Measurements from ENCODE around the gene AHRR. TPM values are rescaled to one million over a fixed set of nuclear protein-coding genes. Genes with fewer than 3 reads are reported as not detected.

Gene AHRR
- total RNA-seq, 1 donor from 2014 or later, result 10.5 TPM

DNA sequence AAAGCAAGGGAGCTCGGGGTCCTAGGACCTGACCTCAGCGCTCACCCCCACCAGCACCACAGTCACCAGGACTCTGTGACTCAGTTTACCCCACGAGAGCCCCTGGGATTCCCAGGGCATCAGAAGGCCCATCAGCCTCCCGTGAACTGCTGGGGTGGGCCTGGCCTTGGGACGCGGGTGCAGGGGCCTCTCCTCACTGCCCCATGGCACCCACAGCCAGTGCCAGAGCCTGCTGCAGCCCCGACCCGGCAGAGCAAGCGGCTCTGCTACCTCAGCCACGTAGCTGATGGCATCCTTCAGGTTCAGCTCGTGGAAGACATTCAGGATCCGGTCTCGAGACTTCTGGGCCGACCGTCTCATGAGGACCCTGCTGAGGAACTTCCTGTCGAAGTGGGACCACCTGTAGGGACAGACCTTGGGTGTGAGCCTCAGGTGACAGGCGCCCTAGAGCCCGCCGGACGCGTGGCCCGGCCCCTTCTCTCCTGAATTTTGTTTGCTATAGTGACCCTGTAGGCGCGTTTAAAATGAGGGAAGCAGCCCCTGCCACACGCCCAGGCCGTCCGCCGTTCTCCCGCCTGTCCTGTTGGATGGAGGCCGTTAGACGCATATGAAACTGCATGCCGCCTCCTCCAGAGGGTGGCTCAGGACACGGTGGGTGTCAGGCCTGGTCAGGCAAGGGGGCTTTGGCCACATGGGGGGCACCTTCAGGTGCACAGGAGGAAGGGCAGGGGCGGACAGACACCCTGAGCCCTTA is 158.2 kb downstream of the AHRR start:
- FAIRE-seq (no peak), DNase-seq (ENCODE audit: low read depth) (no peak)
- no peaks in the 10 kb centered on the region for H3K4me1 ChIP-seq (ENCODE audit: insufficient read depth, low read length)
- TF ChIP-seq, protein P1, sequence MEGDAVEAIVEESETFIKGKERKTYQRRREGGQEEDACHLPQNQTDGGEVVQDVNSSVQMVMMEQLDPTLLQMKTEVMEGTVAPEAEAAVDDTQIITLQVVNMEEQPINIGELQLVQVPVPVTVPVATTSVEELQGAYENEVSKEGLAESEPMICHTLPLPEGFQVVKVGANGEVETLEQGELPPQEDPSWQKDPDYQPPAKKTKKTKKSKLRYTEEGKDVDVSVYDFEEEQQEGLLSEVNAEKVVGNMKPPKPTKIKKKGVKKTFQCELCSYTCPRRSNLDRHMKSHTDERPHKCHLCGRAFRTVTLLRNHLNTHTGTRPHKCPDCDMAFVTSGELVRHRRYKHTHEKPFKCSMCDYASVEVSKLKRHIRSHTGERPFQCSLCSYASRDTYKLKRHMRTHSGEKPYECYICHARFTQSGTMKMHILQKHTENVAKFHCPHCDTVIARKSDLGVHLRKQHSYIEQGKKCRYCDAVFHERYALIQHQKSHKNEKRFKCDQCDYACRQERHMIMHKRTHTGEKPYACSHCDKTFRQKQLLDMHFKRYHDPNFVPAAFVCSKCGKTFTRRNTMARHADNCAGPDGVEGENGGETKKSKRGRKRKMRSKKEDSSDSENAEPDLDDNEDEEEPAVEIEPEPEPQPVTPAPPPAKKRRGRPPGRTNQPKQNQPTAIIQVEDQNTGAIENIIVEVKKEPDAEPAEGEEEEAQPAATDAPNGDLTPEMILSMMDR (IDR thresholded peaks at IDR 0.05; ENCODE audit: insufficient read depth, low read depth, low read length), result no peak
- no peak for TF ChIP-seq EZH2 (IDR thresholded peaks at IDR 0.05; ENCODE audit: insufficient read depth, low read length)
- Mint-ChIP-seq H3K27me3 (ENCODE audit: low read depth, unreplicated experiment) (peaks cover 12% of the 10 kb centered on the region), H3K4me3 (ENCODE audit: unreplicated experiment) (no peak overlapping the region), H3K9me3 (ENCODE audit: unreplicated experiment) (no peaks in the 10 kb centered on the region), H3K27ac (ENCODE audit: unreplicated experiment) (no peak overlapping the region), H3K4me1 (ENCODE audit: low read depth, unreplicated experiment) (no peaks in the 10 kb centered on the region), H3K36me3 (ENCODE audit: low read depth, unreplicated experiment) (peaks cover 1% of the 10 kb centered on the region)
- H4K20me1 ChIP-seq (ENCODE audit: insufficient read depth, low read length), result peaks cover 12% of the 10 kb centered on the region
- H3K27me3 ChIP-seq (ENCODE audit: insufficient read depth, low read length), result peaks cover 6% of the 10 kb centered on the region
- H3K36me3 ChIP-seq (ENCODE audit: insufficient read depth, low read length), result no peaks in the 10 kb centered on the region
- H3K27ac ChIP-seq (ENCODE audit: low read depth, low read length), result no peak overlapping the region
- no peak overlapping the region for H3K9ac ChIP-seq (ENCODE audit: low read length)
- no peak overlapping the region for H3K4me3 ChIP-seq (ENCODE audit: insufficient read depth, low read depth, low read length)
- no peak overlapping the region for H3K4me2 ChIP-seq (ENCODE audit: low read length)
- H3K9me3 ChIP-seq (ENCODE audit: insufficient read depth, low read depth, low read length), result no peaks in the 10 kb centered on the region
- no peaks in the 10 kb centered on the region for H3K79me2 ChIP-seq (ENCODE audit: insufficient read depth, low read length)
- H2AFZ ChIP-seq (ENCODE audit: low read depth, low read length), result no peak overlapping the region

DNA sequence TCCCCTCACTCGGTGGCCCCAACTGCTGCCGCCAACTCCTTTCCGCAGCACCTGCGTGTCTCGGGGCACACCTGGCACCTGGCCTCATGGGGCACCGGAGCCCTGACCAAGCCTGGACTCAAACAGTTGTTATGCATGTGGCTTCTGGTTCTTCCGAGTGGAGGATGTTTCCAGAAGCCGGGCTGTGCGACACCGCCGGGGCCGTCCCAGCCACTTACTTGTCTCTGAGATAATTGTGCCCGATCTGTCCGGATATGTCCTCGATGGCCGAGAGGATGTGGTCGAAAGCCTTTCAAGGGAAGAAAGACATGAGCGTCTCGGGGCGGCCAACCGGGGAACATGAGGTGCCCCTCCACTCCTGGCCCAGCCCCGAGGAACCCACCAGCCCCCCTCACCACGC is 159.8 kb downstream of the AHRR start:
- Mint-ChIP-seq H3K4me3 (ENCODE audit: unreplicated experiment) (no peak overlapping the region), H3K9me3 (ENCODE audit: unreplicated experiment) (no peaks in the 10 kb centered on the region), H3K4me1 (ENCODE audit: low read depth, unreplicated experiment) (no peaks in the 10 kb centered on the region), H3K27ac (ENCODE audit: unreplicated experiment) (no peak overlapping the region), H3K27me3 (ENCODE audit: low read depth, unreplicated experiment) (peaks cover 16% of the 10 kb centered on the region), H3K36me3 (ENCODE audit: low read depth, unreplicated experiment) (peaks cover 1% of the 10 kb centered on the region)
- Histone ChIP-seq H3K27me3 (ENCODE audit: insufficient read depth, low read length) (no peaks in the 10 kb centered on the region), H2AFZ (ENCODE audit: low read depth, low read length) (no peak overlapping the region), H3K4me3 (ENCODE audit: insufficient read depth, low read depth, low read length) (no peak overlapping the region), H3K79me2 (ENCODE audit: insufficient read depth, low read length) (no peaks in the 10 kb centered on the region), H3K9me3 (ENCODE audit: insufficient read depth, low read depth, low read length) (no peaks in the 10 kb centered on the region), H3K36me3 (ENCODE audit: insufficient read depth, low read length) (no peaks in the 10 kb centered on the region), H3K27ac (ENCODE audit: low read depth, low read length) (no peak overlapping the region), H4K20me1 (ENCODE audit: insufficient read depth, low read length) (no peaks in the 10 kb centered on the region), H3K4me2 (ENCODE audit: low read length) (no peak overlapping the region), H3K4me1 (ENCODE audit: insufficient read depth, low read length) (no peaks in the 10 kb centered on the region), H3K9ac (ENCODE audit: low read length) (no peak overlapping the region)
- DNase-seq (ENCODE audit: low read depth) (no peak), FAIRE-seq (no peak)
- TF ChIP-seq EZH2 (IDR thresholded peaks at IDR 0.05; ENCODE audit: insufficient read depth, low read length), result no peak
- TF ChIP-seq, protein P1 (IDR thresholded peaks at IDR 0.05; ENCODE audit: insufficient read depth, low read depth, low read length), result no peak

DNA sequence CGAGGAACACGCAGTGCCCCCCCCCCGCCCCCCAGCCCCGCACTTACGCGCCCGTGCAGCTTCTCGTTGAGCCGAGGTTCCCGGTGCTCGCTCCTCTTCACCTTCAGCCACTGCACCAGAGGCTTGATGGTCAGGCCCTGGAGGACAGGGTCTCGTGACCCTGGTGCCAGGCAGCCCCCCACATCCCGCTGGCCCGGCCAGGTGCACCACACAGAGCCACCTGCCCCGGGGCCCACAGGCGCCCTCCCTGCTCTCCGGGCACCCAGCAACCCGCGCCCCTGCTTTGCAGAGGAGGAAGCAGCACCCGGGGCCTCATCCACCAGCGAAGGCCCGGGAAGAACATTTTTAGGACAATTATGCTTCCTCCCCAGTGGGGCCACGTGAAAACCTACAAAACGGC is 160.5 kb downstream of the AHRR start:
- no peak overlapping the region for H2AFZ ChIP-seq (ENCODE audit: low read depth, low read length)
- Mint-ChIP-seq H3K4me1 (ENCODE audit: low read depth, unreplicated experiment) (no peaks in the 10 kb centered on the region), H3K9me3 (ENCODE audit: unreplicated experiment) (no peaks in the 10 kb centered on the region), H3K36me3 (ENCODE audit: low read depth, unreplicated experiment) (peaks cover 1% of the 10 kb centered on the region), H3K27me3 (ENCODE audit: low read depth, unreplicated experiment) (peaks cover 14% of the 10 kb centered on the region), H3K27ac (ENCODE audit: unreplicated experiment) (no peak overlapping the region), H3K4me3 (ENCODE audit: unreplicated experiment) (no peak overlapping the region)
- no peaks in the 10 kb centered on the region for H3K27me3 ChIP-seq (ENCODE audit: insufficient read depth, low read length)
- no peaks in the 10 kb centered on the region for H3K79me2 ChIP-seq (ENCODE audit: insufficient read depth, low read length)
- H3K36me3 ChIP-seq (ENCODE audit: insufficient read depth, low read length), result no peaks in the 10 kb centered on the region
- H3K4me2 ChIP-seq (ENCODE audit: low read length), result no peak overlapping the region
- H3K4me1 ChIP-seq (ENCODE audit: insufficient read depth, low read length), result no peaks in the 10 kb centered on the region
- H3K27ac ChIP-seq (ENCODE audit: low read depth, low read length), result no peak overlapping the region
- TF ChIP-seq, protein P1 (IDR thresholded peaks at IDR 0.05; ENCODE audit: insufficient read depth, low read depth, low read length), result no peak
- TF ChIP-seq EZH2 (IDR thresholded peaks at IDR 0.05; ENCODE audit: insufficient read depth, low read length), result no peak
- no peaks in the 10 kb centered on the region for H3K9me3 ChIP-seq (ENCODE audit: insufficient read depth, low read depth, low read length)
- no peak overlapping the region for H3K4me3 ChIP-seq (ENCODE audit: insufficient read depth, low read depth, low read length)
- H4K20me1 ChIP-seq (ENCODE audit: insufficient read depth, low read length), result no peaks in the 10 kb centered on the region
- DNase-seq (ENCODE audit: low read depth) (no peak), FAIRE-seq (no peak)
- no peak overlapping the region for H3K9ac ChIP-seq (ENCODE audit: low read length)
